ENCODE measurements around the gene LRP10.

DNA sequence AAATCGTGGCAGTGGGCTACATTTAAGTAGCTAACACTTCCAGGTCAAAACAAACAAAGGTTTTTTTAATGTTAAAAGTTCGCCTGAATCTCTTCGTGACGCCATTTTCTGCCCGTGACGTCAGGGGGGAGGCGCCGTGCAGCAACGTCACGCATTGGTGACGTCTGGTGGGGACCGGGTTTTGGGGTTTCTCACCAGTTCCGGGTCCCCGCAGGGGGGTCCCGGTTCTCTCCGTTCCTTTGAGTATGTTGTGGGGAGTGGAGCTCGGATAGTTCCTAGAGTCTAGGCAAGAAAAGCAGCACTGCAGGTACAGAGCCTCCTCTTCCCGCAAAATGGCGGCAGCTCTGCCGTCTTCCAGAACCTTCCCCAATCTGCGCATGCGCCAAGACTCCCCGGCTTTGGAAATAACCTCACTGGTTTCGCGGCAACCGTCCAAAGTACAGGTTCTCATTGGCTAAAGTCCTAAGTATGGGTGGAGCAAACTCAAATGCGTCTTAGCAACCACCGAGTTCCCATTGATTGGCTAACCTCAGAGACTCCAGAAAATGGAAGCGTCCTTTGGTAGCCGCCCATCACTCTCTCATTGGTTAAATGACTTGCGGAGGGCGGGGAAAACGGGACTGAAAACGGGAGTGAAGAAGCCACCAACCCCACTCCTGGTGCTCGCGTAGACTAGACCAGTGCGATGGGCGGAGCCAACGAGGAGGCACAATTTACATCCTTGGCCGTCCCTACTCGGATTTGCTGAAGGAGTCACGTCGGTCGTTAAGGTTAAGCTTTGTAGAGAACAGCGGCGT, 47.5 kb downstream of the LRP10 start, which contains the start of gene RBM23:
- TF ChIP-seq, protein P1, sequence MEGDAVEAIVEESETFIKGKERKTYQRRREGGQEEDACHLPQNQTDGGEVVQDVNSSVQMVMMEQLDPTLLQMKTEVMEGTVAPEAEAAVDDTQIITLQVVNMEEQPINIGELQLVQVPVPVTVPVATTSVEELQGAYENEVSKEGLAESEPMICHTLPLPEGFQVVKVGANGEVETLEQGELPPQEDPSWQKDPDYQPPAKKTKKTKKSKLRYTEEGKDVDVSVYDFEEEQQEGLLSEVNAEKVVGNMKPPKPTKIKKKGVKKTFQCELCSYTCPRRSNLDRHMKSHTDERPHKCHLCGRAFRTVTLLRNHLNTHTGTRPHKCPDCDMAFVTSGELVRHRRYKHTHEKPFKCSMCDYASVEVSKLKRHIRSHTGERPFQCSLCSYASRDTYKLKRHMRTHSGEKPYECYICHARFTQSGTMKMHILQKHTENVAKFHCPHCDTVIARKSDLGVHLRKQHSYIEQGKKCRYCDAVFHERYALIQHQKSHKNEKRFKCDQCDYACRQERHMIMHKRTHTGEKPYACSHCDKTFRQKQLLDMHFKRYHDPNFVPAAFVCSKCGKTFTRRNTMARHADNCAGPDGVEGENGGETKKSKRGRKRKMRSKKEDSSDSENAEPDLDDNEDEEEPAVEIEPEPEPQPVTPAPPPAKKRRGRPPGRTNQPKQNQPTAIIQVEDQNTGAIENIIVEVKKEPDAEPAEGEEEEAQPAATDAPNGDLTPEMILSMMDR (IDR thresholded peaks at IDR 0.05) = peak in 2 of 3 donors; percentile 9 to 22
- peak; percentile 75 to 96 (median 86) for TF ChIP-seq POLR2AphosphoS5 (IDR thresholded peaks at IDR 0.05)
- TF ChIP-seq POLR2A (IDR thresholded peaks at IDR 0.05) = peak; percentile 91
